ENCODE data around the gene OR52A5.
A peak's percentile ranks its signal among the peaks of the same experiment; 100 is the strongest.
"Not testable (repeated sequence)": the region's sequence is repeated elsewhere in the genome, so short reads cannot be mapped to it uniquely, and the experiment has no call there.

Gene OR52A5

DNA sequence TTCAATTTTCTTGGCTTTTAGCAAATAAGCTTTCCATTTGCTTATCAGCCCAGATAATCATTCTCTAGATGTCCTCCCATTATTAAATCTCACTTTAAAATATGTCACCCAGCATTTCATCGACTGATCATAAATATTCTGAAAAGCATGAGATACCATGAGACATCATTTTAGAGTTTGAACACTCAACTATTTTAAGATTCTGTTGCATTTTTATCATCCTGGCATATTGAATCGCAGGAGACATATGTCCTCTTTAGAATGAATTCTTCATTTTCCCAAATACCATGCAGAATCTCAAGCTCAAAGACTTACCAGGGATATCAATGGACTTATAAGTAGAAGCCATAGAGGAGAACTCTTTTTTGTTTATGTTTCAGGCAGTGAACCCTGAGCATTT lies at the start of gene OR52A5:
OR52A5 (minus strand) TSS at position 361 of the 400 bp plus-strand sequence. CDS start 5,714 bp downstream, outside the sequence.
- no peak for DNase-seq

DNA sequence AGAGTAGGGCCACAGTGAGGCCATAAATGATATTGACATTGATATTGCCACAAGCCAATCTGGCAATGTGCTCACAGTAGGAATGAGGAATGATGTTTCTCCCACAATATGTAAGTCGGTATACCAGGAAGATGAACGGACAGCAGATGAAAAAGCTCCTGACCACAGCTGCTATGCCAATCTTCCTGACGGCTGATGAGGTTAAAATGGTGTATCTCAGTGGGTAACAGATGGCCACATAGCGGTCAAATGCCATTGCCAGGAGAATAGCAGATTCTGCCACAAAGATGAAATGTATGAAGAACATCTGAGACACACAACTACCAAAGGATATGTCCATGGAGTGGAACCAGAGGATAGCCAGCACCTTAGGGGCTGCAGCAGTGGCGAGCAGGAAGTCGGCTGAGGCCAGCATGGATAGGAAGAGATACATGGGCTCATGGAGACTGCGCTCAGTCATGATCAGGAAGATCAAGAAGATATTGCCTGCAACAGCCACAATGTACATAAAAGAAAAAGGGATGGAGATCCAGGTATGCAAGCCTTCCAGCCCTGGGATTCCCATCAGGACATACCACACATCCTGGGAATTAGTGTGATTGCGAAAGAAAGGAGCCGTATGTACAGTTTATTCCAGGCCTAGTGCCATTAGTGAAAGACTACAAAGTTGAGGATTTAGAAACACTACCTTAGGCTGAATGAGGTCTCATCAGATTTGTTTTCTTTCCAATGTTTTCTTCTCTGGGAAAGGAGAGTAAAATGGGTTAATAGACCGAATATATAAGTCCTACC lies 40.1 kb upstream of the OR52A5 start:
- DNase-seq = no peak

DNA sequence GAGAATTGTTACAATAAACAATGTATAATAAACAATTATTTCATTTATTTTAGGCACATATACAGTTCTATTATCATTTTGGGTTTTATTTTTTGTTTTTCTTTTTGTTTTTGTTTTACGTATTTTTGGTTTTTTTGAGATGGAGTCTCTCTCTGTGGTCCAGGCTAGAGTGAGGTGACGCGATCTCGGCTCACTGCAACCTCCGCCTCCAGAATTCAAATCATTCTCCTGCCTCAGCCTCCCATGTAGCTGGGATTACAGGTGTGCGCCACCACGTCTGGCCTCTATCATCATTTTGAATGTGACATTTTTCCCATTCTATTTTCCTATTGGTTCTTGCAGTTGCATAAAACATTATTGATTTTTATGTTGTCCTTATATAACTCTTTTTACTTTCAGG lies 36.8 kb upstream of the OR52A5 start:
- no peak for DNase-seq

DNA sequence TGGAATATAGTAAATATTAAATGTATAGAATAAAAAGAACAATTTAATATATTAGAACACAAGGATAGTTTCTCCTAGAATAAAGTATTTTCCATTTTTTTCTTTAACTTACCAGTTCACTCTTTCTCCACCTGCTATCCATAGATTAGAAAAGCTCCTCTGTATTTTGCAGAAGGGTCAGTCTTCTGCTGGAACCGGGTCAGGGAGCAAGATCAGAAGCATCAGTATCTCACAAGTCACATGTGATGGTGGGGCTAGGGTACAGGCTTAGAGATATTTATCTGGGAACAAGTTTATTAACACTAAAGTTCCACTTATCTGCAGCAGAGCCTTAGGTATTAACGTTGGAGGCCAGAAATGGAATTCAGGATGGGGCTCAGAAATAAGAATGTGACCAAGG lies 33.7 kb upstream of the OR52A5 start:
- DNase-seq = no peak

DNA sequence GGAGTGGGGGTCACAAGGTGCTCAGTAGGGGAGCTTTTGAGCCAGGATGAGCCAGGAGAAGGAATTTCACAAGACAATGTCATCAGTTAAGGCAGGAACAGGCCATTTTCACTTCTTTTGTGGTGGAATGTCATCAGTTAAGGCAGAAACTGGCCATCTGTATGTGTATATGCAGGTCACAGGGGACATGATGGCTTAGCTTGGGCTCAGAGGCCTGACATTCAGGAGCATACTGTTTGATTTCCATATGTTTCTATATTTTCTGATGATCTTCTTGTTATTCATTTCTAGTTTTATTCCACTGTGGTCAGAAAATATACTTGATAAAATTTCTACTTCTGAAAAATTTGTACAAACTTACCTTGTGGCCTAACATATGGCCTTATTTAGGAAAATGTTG lies 27.7 kb upstream of the OR52A5 start:
- DNase-seq = not testable (repeated sequence)

DNA sequence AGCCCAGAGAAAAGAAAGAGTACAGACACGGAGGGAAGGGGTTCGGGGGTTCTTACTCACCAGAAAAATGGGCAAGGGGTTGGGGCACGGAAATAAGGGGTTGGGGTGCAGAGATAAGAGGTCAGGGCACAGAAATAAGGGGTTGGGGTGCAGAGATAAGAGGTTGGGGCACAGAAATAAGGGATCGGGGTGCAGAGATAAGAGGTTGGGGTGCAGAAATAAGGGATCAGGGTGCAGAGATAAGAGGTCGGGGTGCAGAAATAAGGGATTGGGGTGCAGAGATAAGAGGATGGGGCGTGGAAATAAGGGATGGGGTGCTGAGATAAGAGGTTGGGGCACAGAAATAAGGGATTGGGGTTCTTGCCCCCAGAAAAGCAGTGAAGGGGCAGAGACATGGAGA lies 26.7 kb upstream of the OR52A5 start:
- not testable (repeated sequence) for DNase-seq

DNA sequence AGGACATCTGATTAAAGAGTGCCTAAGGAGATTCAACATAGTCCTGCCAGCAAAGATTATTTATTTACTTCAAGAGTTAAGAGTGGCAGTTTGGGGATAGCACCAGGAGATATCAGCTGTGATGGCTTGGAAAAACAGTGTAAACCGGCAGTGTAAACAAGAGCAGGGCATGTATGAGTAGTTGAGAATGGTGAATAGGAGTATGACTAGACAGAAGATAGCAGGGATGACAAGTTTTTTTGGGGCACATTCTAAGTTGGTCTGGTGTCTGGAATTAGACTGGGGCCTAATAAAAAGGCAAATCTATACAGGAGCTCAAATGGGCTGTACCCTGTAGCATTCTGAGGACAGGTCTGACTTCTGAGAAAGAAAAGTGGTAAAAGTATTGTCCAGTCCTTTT lies 22.9 kb upstream of the OR52A5 start:
- DNase-seq = not testable (repeated sequence)

DNA sequence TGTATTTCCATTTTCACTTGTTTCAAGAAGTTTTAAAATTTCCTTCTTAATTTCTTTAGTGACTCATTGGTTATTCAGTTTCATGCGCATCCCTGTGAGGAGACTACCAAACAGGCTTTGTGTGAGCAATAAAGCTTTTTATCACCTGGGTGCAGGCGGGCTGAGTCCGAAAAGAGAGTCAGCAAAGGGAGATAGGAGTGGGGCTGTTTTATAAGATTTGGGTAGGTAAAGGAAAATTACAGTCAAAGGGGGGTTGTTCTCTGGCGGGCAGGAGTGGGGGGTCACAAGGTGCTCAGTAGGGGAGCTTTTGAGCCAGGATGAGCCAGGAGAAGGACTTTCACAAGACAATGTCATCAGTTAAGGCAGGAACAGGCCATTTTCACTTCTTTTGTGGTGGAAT lies 22.1 kb upstream of the OR52A5 start:
- DNase-seq = not testable (repeated sequence)

DNA sequence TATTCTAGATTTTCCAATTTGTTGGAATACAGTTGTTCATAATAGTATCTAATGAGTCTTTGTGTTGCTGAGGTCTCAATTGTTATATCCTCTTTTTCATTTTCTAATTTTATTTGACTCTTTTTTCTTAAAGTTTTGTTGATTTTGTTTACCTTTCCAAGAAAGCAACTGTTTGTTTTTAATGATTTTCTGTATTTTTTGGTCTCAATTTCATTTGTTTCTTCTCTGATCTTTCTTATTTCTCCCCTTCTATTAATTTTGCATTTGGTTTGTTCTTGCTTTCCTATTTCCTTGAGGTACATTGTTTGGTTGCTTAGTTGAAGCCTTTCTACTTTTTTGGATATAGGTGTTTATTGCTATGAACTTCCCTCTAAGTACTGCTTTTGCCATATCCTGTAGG lies 21.6 kb upstream of the OR52A5 start:
- DNase-seq = no peak

DNA sequence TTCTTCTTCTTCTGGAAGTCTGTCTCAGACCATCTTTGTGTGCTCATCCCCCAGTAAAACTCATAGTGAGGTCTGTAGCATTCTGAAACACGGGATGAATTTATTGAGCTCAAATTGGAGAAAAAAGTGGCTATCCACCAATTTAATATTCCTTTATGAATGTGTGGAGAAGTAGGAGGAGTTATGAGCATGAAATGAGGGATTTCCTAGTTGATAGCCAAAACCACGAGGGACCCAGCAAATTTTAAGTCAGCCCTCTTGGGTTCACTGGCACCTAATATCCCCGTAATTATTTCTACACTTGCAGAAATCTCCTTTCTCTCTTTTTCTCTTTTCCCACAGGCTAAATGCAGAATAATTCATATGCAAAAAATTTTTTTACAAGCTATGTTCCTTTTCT lies 16.5 kb upstream of the OR52A5 start, which contains the start of gene OR52A1:
OR52A1 (minus strand) TSS at position 101 of the 400 bp plus-strand sequence. CDS start 2,388 bp downstream, outside the sequence.
- DNase-seq = no peak

DNA sequence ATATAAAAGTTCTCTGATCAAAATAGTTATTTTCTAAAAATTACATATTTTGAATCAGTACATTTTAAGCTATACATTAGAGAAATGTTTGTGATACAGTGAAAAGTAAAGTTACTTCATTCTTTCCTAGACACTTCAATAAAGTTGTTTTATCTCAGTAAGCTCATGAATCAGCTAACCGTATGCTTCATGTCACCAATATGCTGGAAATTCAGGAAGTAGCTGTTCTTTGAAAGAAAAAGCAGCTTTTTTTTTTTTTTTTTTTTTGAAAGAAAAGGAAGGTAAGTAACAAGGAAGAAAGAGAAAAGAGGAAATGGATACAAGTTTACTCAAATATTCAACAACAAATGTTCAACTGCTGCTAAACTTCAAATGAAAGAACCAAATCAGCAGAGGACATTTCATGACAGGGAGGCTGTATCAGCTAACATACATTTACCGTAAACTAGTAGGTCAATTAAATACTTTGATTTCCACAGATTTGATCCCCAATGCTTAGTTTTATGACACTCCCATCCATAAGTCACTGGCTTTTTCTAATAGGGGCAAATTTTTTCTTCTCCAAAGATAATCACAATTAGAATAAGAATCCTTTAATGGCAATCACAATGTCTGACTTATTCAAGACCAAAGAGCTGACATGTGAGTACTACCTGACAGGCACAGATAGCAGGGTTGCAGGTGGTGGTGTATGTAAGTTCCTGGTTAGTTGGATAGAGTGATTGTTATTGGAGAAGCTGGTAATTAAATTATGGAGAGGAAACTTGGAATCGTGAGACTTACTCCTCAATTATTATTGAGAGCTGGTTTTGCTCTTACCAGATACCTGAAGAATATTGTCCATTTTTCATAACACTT lies 15.6 kb upstream of the OR52A5 start:
- DNase-seq = peak in 1 of 3 donors; percentile 7

DNA sequence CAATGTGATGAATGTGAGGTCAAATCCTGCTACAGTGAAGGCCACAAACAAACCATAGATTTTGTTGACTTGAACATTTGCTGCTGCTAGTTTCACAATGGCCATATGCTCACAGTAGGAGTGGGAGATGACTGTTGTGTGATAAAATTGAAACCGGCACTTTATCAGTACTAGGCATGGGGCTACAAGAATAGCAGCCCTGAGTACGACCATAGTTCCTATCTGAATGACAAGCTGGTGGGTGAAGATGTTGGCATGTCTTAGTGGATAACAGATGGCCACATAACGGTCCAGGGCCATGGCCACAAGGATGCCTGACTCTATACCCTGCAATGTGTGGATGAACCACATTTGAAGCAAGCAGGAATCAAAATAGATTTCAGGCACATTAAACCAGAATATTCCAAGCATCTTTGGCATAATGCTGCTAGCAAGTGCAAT lies 13.6 kb upstream of the OR52A5 start:
- no peak for DNase-seq

DNA sequence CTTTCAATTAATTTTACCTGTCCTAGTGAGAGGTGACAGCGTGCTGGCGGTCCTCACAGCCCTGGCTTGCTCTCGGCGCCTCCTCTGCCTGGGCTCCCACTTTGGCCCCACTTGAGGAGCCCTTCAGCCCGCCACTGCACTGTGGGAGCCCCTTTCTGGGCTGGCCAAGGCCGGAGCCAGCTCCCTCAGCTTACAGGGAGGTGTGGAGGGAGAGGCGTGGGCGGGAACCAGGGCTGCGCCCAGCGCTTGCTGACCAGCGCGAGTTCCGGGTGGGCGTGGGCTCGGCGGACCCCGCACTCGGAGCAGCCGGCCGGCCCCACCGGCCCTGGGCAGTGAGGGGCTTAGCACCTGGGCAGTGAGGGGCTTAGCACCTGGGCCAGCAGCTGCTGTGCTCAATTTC lies 6.0 kb upstream of the OR52A5 start:
- not testable (repeated sequence) for DNase-seq

DNA sequence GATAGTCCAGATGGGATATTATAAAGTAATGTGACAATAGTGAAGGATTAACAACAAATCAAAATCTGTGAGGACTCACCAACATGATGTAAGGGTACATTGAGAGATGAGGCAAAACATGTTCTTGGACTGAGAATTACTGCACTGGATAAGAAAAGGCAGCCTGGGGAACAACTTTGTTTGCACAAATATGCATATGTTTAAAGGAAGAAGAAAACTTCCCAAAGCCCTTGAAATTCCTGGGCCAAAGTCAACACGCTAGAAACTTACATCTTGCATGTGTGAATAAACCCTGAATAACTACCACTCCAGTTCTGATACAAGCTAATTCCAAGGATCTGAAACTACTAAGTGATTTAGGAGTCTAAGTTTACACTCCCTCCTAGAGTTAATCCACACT lies 1.1 kb downstream of the OR52A5 start:
- DNase-seq = no peak

DNA sequence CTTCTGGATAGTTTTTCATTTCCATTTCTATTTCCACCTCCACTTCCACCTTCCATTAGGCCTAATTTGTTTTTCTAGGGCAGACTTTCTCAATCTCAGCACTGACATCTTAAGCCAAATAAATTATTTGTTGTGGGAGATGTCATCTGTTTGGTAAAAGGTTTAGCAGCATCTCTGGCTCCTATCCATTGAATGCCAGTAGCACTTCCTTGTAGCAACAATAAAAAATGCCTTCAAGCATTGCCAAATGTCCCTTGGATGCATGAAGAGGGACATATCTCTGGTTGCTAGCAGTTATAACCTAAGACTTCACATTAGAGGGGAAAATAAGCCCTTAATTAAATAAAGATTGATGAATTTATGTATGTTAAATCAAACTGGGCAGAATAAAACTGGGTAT lies 1.9 kb downstream of the OR52A5 start:
- no peak for DNase-seq

DNA sequence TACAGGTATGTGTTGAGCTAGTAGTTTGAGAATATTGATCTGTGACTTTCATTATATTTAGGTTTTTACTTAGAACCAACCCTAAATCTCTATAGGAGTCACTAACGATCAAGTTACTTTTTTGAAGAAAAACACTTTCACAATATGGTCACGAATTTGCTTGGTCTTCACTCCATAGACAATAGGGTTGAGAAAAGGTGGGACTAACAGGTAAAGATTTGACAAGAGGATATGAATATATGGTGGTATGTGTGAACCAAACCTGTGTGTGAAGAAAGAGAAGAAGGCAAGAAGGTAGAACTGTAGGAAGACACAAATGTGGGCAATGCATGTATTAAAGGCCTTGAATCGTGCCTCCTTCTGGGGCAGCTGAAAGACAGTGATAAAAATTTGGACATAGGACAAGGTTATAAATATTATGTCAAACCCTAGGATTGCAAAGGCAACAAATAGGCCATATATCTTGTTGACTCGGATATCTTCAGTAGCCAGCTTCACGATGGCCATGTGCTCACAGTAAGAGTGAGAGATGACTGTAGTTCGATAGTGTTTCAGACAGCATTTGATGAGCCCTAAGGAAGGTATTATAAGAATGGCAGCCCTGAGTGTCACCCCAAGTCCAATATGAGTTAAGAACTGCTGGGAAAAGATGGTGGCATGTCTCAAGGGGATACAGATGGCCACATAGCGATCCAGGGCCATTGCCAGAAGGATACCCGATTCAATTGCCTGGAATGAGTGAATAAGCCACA lies 6.4 kb downstream of the OR52A5 start:
- DNase-seq = no peak

DNA sequence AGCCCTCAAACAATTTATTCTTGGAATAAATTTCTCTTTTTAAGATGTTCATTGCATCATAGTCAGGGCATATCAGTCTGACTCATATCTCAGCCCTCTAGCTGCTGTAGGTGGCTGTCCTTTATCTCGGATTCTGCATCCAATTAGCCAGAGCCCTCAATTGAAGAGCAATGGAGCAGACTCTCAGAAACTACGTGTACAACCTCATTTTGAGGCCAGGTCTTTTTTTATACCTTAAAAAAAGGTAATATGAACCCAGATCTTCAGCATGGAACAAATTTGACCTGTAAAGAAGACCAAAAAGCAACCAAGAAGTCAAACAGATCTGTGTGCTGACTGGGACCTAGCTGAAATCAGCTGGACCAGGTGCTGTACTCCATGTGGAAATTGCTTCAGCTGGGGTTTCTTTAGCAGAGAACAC lies 8.7 kb downstream of the OR52A5 start:
- no peak for DNase-seq

DNA sequence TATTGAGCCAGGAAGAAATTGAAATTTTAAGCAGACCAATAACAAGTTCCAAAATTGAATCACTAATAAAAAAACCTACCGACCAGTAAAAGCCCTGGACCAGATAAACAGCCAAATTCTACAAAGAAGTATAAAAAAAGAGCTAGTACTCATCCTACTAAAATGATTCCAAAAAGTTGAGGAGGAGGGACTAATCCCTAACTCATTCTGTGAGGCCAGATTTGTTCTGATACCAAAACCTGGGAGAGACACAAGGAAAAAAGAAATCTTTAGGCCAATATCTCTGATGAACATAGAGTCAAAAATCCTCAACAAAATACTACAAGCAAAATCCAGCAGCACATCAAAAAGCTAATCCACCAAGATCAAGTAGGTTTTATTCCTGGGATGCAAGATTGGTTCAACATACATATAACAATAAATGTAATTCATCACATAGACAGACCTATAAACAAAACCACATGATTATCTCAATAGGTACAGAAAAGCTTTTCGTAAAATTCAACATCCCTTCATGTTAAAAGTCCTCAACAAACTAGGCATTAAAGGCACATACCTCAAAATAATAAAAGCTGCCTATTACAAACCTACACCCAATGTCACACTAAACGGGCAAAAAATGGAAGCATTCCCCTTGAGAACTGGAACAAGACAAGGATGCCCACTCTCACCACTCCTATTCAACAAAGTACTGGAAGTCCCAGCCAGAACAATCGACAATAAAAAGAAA lies 13.1 kb downstream of the OR52A5 start:
- no peak for DNase-seq

DNA sequence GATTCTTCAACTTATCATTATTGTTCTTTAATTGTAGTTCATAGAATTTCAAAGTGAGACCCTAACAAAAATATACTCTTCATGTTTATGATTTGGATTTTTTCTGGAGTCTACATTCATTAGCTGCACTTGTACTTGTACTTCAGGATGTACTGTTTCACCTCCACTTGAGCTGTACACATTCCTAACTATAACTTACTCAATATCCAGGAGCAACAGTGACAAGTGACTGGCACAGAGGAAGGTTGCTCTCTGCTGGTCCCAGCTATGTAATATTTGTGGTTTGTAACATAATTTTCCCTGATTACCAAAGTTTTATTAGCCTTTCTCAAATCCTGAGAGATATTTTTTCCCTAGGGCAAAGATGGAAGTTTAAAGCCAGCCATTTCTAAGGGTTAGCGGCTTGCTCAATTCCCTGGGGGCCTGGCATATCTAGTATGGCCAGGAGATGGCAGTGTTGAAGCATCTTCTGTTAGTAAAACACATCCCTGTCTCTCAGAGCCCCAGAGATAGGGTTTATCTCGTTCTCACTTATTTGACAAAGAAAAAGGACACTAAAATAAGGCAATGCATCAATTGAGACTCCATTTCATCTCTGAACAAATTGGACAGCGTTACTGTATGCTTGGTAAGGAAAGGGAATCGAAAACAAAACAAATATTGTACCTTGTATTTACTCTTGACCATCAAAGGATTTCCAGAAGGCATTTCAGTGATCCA lies 14.2 kb downstream of the OR52A5 start:
- DNase-seq = peak; percentile 64 to 74 (median 74)

DNA sequence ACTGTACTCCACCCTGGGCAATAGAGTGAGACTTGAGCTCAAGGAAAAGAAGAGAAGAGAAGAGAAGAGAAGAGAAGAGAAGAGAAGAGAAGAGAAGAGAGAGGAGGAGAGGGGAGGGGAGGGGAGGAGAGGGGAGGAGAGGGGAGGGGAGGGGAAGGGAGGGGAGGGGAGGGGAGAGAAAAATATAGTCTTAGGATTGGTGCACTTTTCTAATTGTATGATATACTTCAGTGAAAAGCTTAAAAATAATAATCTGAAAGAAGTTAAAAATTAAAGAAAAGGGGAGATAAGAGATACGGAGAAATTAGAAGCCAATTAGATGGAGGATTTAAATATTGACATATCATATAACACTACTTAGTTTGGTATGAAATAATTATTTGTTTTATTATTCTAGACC lies 19.3 kb downstream of the OR52A5 start:
- no peak for DNase-seq

DNA sequence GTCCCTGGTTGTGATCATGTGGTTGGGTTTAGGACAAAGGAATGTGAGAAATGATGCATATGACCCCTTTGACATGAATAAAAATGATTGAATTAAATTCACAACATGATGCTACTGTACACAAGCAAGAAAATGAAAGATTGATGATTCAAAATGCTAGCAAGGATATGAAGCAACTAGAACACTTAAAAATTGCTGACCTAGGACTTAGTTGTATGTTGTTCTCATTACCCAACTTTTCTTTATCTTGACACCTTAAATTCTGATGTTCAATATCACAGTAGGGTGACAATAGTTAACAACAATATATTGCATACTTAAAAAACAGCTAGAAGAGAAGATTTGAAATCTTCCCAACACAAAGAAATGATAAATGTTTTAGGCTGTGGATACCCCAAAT lies 20.6 kb downstream of the OR52A5 start:
- DNase-seq = no peak

DNA sequence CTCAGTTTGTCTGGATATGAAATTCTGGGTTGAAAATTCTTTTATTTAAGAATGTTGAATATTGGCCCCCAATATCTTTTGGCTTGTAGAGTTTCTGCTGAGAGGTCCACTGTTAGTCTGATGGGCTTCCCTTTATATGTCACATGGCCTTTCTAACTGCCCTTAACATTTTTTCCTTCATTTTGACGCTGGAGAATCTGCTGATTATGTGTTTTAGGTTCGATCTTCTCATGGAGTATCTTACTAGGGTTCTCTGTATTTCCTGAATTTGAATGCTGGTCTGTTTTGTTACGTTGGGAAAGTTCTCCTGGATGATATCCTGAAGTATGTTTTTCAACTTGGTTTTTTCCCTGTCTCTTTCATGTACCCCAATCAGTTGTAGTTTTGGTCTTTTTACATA lies 22.8 kb downstream of the OR52A5 start:
- no peak for DNase-seq

Data from suppressor macrophage treated with lipopolysaccharide for 1 hour (primary cell).